ENCODE results near the gene SUSD4.

The SUSD4 gene

DNA sequence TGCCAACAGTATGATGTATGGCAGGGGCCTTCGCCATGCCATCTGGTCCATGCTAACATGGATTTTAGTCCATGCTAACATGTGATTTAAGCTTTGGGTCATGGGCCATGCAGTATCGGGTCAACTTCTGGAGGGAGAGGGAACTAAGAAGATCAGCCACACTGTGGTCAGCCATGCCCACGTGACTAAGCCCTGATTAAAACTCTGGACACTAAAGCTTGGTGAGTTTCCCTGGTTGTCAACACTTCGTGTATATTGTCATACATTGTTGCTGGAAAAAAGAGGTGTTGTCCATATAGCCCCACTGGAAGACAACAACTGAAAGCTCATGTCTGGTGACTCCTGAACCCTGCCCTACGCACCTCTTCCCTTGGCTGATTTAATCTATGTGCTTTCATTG is 90.5 kb downstream of the SUSD4 start:
- H3K4me3 ChIP-seq (ENCODE audit: low read depth, low read length) = no peak overlapping the region
- TF ChIP-seq, protein P1, sequence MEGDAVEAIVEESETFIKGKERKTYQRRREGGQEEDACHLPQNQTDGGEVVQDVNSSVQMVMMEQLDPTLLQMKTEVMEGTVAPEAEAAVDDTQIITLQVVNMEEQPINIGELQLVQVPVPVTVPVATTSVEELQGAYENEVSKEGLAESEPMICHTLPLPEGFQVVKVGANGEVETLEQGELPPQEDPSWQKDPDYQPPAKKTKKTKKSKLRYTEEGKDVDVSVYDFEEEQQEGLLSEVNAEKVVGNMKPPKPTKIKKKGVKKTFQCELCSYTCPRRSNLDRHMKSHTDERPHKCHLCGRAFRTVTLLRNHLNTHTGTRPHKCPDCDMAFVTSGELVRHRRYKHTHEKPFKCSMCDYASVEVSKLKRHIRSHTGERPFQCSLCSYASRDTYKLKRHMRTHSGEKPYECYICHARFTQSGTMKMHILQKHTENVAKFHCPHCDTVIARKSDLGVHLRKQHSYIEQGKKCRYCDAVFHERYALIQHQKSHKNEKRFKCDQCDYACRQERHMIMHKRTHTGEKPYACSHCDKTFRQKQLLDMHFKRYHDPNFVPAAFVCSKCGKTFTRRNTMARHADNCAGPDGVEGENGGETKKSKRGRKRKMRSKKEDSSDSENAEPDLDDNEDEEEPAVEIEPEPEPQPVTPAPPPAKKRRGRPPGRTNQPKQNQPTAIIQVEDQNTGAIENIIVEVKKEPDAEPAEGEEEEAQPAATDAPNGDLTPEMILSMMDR (IDR thresholded peaks at IDR 0.05; ENCODE audit: low read depth, low read length) = no peak

DNA sequence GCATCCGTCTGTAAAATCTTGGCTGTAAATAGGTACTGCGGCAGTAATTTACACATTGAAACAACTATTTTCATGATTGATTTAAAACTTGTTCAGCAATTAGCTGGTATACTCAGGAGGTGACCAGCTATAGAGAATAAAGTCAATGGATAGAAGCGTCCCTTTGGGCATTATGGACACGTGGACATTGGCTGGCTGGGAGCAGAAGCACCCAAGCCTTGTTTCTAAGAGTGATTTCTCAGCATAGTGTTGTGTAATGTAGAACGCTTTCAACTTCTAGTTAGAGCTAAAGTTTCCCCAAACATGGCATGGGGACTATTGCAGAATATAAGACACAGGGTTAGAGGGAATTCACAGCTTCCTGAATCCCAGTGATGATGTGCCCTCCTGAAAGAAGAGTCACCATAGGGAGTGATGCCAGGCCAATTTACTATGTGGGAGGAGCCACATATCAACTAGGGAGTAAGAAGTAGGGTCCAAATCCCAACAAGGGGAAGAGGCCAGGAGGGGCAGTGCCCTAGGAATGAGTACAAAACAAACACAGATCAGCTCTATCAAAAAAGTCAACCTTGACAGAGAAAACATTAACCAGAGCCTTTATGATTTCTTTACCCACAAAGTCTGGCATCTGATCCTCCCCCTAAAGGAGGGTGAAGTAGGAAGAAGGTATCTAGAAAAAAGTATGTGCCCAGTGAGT is 92.7 kb downstream of the SUSD4 start:
- TF ChIP-seq, protein P1 (IDR thresholded peaks at IDR 0.05; ENCODE audit: low read depth, low read length) = no peak
- H3K4me3 ChIP-seq (ENCODE audit: low read depth, low read length) = no peak overlapping the region

DNA sequence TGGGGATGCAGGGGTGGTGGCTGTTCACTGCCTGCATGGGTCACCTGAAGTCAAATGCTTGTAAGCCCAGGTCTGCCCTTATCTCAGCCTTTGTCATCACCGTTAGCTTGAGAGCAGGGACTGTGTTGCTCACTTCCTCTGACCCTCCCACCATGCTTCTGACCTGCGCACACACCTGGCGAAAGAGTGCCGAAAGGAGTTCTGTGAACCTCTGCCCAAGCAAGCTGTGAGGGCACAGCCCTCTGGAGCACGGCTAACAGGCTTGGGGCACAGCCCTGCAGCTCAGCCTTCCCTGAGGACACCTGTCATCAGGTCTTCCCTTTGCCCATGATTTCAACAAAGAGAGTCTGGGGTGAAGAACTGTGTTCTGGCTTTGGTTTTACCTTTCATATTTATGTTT is 93.8 kb downstream of the SUSD4 start:
- no peak overlapping the region for H3K4me3 ChIP-seq (ENCODE audit: low read depth, low read length)
- TF ChIP-seq, protein P1 (IDR thresholded peaks at IDR 0.05; ENCODE audit: low read depth, low read length) = no peak

DNA sequence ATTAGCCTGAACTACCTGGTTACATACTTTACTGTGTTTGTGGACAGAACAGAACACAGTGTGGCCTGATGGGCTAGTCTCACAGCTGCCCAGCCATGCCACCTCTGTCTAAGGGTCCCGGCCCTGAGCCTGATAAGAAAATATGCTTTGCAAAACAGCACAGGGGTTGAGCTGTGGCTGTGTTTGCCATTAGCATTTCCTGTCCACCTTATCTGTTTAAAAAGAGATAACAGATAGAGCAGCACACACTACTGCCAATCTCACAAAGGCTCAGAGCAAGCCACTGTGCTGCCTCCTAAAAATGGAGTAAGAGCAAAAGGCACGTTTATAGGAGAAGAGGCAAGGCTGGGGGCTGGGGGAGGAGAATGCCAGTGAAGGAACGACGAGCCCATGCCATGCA is 95.0 kb downstream of the SUSD4 start:
- TF ChIP-seq, protein P1 (IDR thresholded peaks at IDR 0.05; ENCODE audit: low read depth, low read length) = no peak
- no peak overlapping the region for H3K4me3 ChIP-seq (ENCODE audit: low read depth, low read length)

DNA sequence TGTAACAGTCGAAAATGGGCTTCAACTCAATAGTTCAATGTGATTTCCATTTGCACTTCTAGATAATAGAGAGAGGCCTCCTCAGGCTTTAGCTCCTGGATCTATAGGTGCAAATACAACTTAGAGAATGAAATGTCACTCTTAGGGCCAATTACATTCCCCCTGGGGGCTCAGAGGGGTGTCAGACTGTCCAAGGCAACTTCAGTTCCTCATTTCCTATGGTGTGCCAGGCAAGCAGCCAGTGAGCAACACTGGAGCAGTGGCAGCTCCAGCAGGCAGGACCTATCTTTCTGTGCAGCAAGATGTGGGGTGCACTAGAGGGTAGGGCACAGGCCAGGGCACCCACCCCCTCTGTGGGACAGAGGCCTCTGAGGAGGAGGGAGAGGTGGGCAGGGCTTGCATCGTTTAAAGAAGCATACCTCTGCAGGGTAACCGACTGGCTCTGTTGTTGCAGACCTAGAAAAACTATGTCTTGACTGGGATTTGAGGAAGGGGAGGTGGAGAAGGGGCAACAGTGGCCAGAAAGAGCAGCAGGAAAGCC is 97.3 kb downstream of the SUSD4 start:
- H3K4me3 ChIP-seq (ENCODE audit: low read depth, low read length) = no peak overlapping the region
- TF ChIP-seq, protein P1 (IDR thresholded peaks at IDR 0.05; ENCODE audit: low read depth, low read length) = no peak

DNA sequence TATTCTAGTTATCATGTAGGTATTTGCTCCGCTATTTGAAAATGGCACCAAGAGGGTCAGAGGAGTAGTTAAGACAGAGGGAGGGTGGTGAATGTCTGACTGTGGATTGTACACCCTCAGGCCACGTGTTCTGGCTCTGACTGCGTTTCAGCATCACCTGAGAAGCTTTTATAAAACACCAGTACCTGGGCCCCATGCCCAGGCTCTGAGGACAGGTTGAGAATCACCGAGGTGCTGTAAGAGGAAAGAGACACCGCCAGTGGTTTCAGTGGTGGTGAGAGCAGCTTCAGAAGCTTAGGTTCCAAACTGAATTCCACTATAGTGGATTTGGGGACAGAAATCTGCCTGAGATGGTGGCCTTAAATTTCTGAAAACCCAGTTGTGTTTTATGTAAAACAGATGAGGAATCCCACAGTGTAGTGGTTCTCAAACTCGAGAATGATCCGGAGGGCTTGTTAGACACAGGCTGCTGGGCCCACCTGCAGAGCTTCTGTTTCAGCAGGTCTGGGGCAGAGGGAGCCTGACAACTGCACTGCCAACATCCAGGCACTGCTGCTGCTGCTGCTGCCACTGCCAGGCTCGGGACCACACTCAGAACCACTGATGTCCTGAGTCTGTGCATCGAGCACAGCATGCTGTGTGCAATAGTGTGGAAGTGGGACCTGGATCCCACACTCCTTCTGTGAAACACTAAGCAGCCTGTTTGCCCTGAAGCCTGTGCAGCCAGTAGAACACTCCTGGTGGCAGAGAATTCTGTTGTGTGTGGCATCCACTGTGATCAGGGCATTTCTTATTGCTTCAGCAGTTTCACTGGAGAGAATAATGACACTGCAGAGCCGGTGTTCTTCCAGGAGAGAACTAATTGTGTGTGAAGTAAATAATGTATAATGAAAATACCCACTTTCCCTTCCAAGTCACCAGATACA is 98.7 kb downstream of the SUSD4 start:
- TF ChIP-seq, protein P1 (IDR thresholded peaks at IDR 0.05; ENCODE audit: low read depth, low read length) = no peak
- no peak overlapping the region for H3K4me3 ChIP-seq (ENCODE audit: low read depth, low read length)

DNA sequence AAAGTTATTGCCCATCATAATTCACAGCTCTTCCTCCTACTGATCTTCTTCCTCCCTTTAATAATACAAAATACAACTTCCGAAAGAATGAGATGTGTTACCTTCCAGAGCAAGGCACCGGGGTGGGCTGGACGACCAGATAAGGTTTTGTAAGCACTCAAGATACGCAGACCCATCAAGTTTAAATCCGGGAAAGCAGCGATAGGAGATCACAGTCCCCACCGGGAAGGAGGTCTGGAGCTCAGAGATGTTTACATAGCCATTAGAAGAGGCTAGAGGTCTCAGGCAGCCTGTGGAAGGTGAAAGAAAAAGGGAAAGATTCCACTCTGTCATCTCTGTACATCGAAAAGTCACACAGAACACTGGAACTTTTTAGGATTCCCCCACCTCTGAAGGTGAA is 99.4 kb downstream of the SUSD4 start:
- no peak overlapping the region for H3K4me3 ChIP-seq (ENCODE audit: low read depth, low read length)
- TF ChIP-seq, protein P1 (IDR thresholded peaks at IDR 0.05; ENCODE audit: low read depth, low read length) = no peak

All from WI38 (cell line).